ENCODE data around the gene UAP1.

DNA sequence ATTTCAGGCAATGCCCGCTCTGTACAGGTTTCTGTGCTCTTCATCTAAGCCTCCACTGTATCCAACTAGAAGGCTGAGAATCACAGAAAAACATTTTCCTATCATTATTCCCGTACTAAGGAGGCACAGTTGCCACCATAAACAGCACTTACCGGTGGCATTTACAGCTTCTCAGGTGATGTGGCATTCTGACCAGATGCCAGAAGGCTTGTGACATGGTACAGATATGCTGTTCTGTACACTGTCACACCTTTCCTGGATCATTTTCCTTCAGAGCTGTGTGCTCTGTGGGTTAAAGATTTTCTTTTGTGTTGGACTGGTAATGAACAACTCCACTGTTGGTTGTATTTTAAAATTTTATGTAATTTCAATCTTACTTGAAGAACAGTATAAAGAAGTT lies 4.0 kb upstream of the UAP1 start:
- TF ChIP-seq CTCF (conservative IDR thresholded peaks at IDR 0.05) = no peak
- TF ChIP-seq ZFX (IDR thresholded peaks at IDR 0.05) = no peak
